ENCODE measurements around the gene SLC22A15. TPM values are rescaled to one million over a fixed set of nuclear protein-coding genes. Genes with fewer than 3 reads are reported as not detected.
A peak's percentile ranks its signal among the peaks of the same experiment; 100 is the strongest.

The SLC22A15 gene
- total RNA-seq, 2 donors from 2014 or later, result 8.3 to 15.6 TPM

DNA sequence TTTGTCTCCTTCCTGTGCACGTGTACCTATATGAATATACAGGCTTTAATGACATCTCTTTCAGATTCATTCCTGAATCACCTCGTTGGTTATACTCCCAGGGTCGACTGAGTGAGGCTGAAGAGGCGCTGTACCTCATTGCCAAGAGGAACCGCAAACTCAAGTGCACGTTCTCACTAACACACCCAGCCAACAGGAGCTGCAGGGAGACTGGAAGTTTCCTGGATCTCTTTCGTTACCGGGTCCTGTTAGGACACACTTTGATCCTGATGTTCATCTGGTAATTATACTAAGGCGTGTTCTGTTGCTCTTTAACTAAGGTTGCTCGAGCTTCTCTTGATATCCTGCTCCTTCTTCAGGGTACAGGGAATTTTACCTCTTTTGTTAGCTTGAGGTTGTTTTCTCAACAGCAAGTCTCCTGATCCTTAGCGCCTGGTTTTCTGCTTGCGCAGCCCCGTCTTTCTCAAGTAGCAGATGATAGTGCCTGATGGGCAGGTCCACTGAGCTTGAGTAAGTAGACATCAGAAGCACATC is 55.1 kb downstream of the SLC22A15 start:
- WGBS, 2 experiments (ENCODE audit: insufficient coverage in 1 of 2, insufficient read length in 1 of 2), result 93 to 98% methylated on average over 11 to 13 of the region's 13 CpGs
- H3K27ac ChIP-seq (ENCODE audit: low read depth, low read length), result no peak overlapping the region
- Mint-ChIP-seq H3K4me1 (no peaks in the 10 kb centered on the region), H3K9me3 (no peaks in the 10 kb centered on the region), H3K4me3 (no peak overlapping the region), H3K27ac (no peak overlapping the region), H3K36me3 (ENCODE audit: low read depth) (peaks cover 48% of the 10 kb centered on the region), H3K27me3 (ENCODE audit: insufficient read depth) (no peaks in the 10 kb centered on the region)
- H3K36me3 ChIP-seq (ENCODE audit: control insufficient read depth, insufficient read depth, low read length), result peaks cover 77% of the 10 kb centered on the region
- no peaks in the 10 kb centered on the region for H3K4me1 ChIP-seq (ENCODE audit: control insufficient read depth, insufficient read depth, low read length)
- H3K4me3 ChIP-seq (ENCODE audit: low read length), result no peak overlapping the region
- no peak overlapping the region for H3K9ac ChIP-seq (ENCODE audit: extremely low read depth, low read length, poor library complexity, severe bottlenecking)
- DNase-seq, result no peak
- no peaks in the 10 kb centered on the region for H3K9me3 ChIP-seq (ENCODE audit: control insufficient read depth, low read length)
- H3K27me3 ChIP-seq (ENCODE audit: control insufficient read depth, insufficient read depth, low read length, poor library complexity, severe bottlenecking), result no peaks in the 10 kb centered on the region
- no peak for TF ChIP-seq CTCF (conservative IDR thresholded peaks at IDR 0.05)

DNA sequence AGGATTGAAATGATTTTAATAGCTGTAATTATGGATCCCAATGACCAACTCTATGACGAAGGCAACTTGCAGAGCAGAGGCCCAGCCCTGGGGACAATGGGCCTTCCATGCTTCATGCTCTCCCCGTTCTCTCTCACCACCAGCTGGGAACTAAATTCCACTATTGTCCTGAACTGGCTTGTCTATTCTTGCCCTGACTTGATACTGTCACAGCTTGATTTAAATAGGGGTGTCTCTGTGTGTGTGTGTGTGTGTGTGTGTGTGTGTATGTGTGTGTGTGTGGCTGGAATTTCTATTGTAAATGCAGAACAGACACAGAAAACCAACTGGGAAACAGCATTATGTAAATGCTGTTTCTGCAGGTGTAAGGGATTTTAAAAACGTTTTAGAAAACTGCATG is 57.0 kb downstream of the SLC22A15 start:
- no peak overlapping the region for H3K4me3 ChIP-seq (ENCODE audit: low read length)
- H3K27ac ChIP-seq (ENCODE audit: low read depth, low read length), result no peak overlapping the region
- H3K4me1 ChIP-seq (ENCODE audit: control insufficient read depth, insufficient read depth, low read length), result no peaks in the 10 kb centered on the region
- WGBS, 2 experiments (ENCODE audit: insufficient coverage in 1 of 2, insufficient read length in 1 of 2), result 75% methylated on average over 3 of the region's 3 CpGs; no CpG with 5 or more reads in 1 of the 2 experiments
- no peaks in the 10 kb centered on the region for H3K9me3 Mint-ChIP-seq
- no peak for TF ChIP-seq CTCF (conservative IDR thresholded peaks at IDR 0.05)
- H3K36me3 Mint-ChIP-seq (ENCODE audit: low read depth), result peaks cover 52% of the 10 kb centered on the region
- H3K4me1 Mint-ChIP-seq, result no peaks in the 10 kb centered on the region
- peaks cover 89% of the 10 kb centered on the region for H3K36me3 ChIP-seq (ENCODE audit: control insufficient read depth, insufficient read depth, low read length)
- no peaks in the 10 kb centered on the region for H3K9me3 ChIP-seq (ENCODE audit: control insufficient read depth, low read length)
- H3K27me3 ChIP-seq (ENCODE audit: control insufficient read depth, insufficient read depth, low read length, poor library complexity, severe bottlenecking), result no peaks in the 10 kb centered on the region
- no peak overlapping the region for H3K9ac ChIP-seq (ENCODE audit: extremely low read depth, low read length, poor library complexity, severe bottlenecking)
- no peak overlapping the region for H3K4me3 Mint-ChIP-seq
- DNase-seq, result no peak
- no peaks in the 10 kb centered on the region for H3K27me3 Mint-ChIP-seq (ENCODE audit: insufficient read depth)
- no peak overlapping the region for H3K27ac Mint-ChIP-seq

GRCh38 chr1:116036255-116036654 is 59.9 kb downstream of the SLC22A15 start:
- Histone ChIP-seq H3K27ac (ENCODE audit: low read depth, low read length) (no peak overlapping the region), H3K27me3 (ENCODE audit: control insufficient read depth, insufficient read depth, low read length, poor library complexity, severe bottlenecking) (no peaks in the 10 kb centered on the region), H3K9ac (ENCODE audit: extremely low read depth, low read length, poor library complexity, severe bottlenecking) (no peak overlapping the region), H3K36me3 (ENCODE audit: control insufficient read depth, insufficient read depth, low read length) (peaks cover 92% of the 10 kb centered on the region), H3K4me3 (ENCODE audit: low read length) (no peak overlapping the region), H3K9me3 (ENCODE audit: control insufficient read depth, low read length) (peaks cover under 1% of the 10 kb centered on the region), H3K4me1 (ENCODE audit: control insufficient read depth, insufficient read depth, low read length) (no peaks in the 10 kb centered on the region)
- Mint-ChIP-seq H3K27ac (no peak overlapping the region), H3K4me1 (no peaks in the 10 kb centered on the region), H3K9me3 (no peaks in the 10 kb centered on the region), H3K27me3 (ENCODE audit: insufficient read depth) (no peaks in the 10 kb centered on the region), H3K36me3 (ENCODE audit: low read depth) (peaks cover 68% of the 10 kb centered on the region), H3K4me3 (no peak overlapping the region)
- TF ChIP-seq CTCF (conservative IDR thresholded peaks at IDR 0.05), result peak; percentile 65
- peak; percentile 64 for DNase-seq
- WGBS, 2 experiments (ENCODE audit: insufficient coverage in 1 of 2, insufficient read length in 1 of 2), result 75 to 91% methylated on average over 4 of the region's 4 CpGs
